Mesothelial cell of epicardium (in vitro differentiated cells): Measurements from ENCODE around the gene ZW10. TPM values are rescaled to one million over a fixed set of nuclear protein-coding genes. Genes with fewer than 3 reads are reported as not detected.
A peak's percentile ranks its signal among the peaks of the same experiment; 100 is the strongest.

Experiments
- DNase-seq, 2 experiments: peaks; one replicate each; pipeline ENCODE4 v3.0.0; 2021; ENCODE audit warnings: low spot score in 2 of 2; ENCODE audit not compliant: unreplicated experiment in 2 of 2
- H3K27ac Mint-ChIP-seq: 2 replicates; pipeline ENCODE4 v1.8.0; 2021; ENCODE audit warnings: mixed read lengths
- H3K27me3 Mint-ChIP-seq: 2 replicates; pipeline ENCODE4 v1.8.0; 2021; ENCODE audit warnings: low read depth, mixed read lengths
- H3K36me3 Mint-ChIP-seq: 2 replicates; pipeline ENCODE4 v1.8.0; 2021; ENCODE audit warnings: mixed read lengths
- H3K4me1 Mint-ChIP-seq: 2 replicates; pipeline ENCODE4 v1.8.0; 2021; ENCODE audit warnings: mixed read lengths
- H3K4me3 Mint-ChIP-seq: 2 replicates; pipeline ENCODE4 v1.8.0; 2021; ENCODE audit warnings: mild to moderate bottlenecking, moderate library complexity, mixed read lengths
- H3K9me3 Mint-ChIP-seq: 2 replicates; pipeline ENCODE4 v1.8.0; 2021; ENCODE audit warnings: mixed read lengths
- total RNA-seq: library from RNA; stranded (reverse); gene quantifications from 3 replicates; pipeline ENCODE4 v1.2.1, GENCODE V29; 2021
- TF ChIP-seq, protein P1 (sequence below): fragments of 200-600 bp; sonication (generic); IDR thresholded peaks from one replicate; pipeline ENCODE4 v1.5.0; 2021; ENCODE audit warnings: antibody characterized with exemption; ENCODE audit not compliant: unreplicated experiment

ZW10 gene
- total RNA-seq, 1 donor from 2014 or later, result 18.7 TPM

- Mint-ChIP-seq H3K9me3 (no peaks in the 10 kb centered on the region), H3K27ac (no peak overlapping the region), H3K27me3 (no peaks in the 10 kb centered on the region), H3K4me1 (no peaks in the 10 kb centered on the region), H3K4me3 (no peak overlapping the region), H3K36me3 (peaks cover 47% of the 10 kb centered on the region)
- TF ChIP-seq, protein P1, sequence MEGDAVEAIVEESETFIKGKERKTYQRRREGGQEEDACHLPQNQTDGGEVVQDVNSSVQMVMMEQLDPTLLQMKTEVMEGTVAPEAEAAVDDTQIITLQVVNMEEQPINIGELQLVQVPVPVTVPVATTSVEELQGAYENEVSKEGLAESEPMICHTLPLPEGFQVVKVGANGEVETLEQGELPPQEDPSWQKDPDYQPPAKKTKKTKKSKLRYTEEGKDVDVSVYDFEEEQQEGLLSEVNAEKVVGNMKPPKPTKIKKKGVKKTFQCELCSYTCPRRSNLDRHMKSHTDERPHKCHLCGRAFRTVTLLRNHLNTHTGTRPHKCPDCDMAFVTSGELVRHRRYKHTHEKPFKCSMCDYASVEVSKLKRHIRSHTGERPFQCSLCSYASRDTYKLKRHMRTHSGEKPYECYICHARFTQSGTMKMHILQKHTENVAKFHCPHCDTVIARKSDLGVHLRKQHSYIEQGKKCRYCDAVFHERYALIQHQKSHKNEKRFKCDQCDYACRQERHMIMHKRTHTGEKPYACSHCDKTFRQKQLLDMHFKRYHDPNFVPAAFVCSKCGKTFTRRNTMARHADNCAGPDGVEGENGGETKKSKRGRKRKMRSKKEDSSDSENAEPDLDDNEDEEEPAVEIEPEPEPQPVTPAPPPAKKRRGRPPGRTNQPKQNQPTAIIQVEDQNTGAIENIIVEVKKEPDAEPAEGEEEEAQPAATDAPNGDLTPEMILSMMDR, result no peak
- no peak for DNase-seq
Observed at GRCh38 chr11:113808931-113809330, 35.4 kb upstream of the ZW10 start.

DNA sequence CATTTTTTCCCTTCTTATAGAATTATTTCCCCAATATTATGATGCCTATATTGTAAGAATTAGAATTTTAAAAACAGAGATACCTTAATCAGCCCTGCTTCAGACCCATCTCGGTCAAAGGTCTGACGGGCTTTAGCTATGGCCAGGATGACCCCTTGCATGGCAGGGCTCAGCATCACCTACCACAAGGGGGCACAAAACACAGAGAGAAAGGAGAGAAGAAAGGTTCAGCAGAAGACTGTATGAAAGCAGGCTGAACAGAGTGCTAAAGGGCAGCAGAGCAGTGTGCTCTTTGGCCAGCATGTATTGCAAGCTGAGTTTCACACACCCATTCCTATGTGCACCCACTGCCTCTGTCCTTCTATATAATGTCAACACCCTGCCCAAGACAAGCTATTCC, 32.9 kb upstream of the ZW10 start:
- no peak overlapping the region for H3K4me3 Mint-ChIP-seq
- DNase-seq, result no peak
- H3K9me3 Mint-ChIP-seq, result no peaks in the 10 kb centered on the region
- no peaks in the 10 kb centered on the region for H3K4me1 Mint-ChIP-seq
- H3K36me3 Mint-ChIP-seq, result peaks cover 46% of the 10 kb centered on the region
- H3K27me3 Mint-ChIP-seq, result no peaks in the 10 kb centered on the region
- no peak overlapping the region for H3K27ac Mint-ChIP-seq
- TF ChIP-seq, protein P1, result no peak

DNA sequence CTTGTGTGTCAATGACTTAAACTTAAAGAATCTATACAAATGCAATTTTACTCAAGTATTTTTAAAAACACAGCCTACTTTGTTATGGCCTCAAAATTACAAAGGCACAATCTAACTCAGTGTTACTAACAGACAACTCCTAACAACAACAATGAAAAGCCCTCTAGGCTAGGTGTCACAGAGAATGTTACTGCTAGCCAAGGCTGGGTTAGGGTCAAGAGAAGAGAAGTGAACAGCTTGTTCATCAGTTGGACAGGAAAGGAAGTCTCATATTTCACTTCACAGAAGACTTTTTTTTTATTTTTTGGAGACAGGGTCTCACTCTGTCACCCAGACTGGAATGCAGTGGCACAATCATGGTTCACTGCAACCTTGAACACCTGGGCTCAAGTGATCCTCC, 32.1 kb upstream of the ZW10 start:
- Mint-ChIP-seq H3K27ac (no peak overlapping the region), H3K4me1 (no peaks in the 10 kb centered on the region), H3K4me3 (no peak overlapping the region), H3K9me3 (no peaks in the 10 kb centered on the region), H3K27me3 (no peaks in the 10 kb centered on the region), H3K36me3 (peaks cover 48% of the 10 kb centered on the region)
- no peak for DNase-seq
- TF ChIP-seq, protein P1, result no peak

GRCh38 chr11:113802621-113803020, 29.1 kb upstream of the ZW10 start:
- no peaks in the 10 kb centered on the region for H3K27me3 Mint-ChIP-seq
- no peak overlapping the region for H3K4me3 Mint-ChIP-seq
- H3K4me1 Mint-ChIP-seq, result no peaks in the 10 kb centered on the region
- TF ChIP-seq, protein P1, result no peak
- H3K36me3 Mint-ChIP-seq, result peaks cover 44% of the 10 kb centered on the region
- no peak for DNase-seq
- no peaks in the 10 kb centered on the region for H3K9me3 Mint-ChIP-seq
- H3K27ac Mint-ChIP-seq, result no peak overlapping the region

DNA sequence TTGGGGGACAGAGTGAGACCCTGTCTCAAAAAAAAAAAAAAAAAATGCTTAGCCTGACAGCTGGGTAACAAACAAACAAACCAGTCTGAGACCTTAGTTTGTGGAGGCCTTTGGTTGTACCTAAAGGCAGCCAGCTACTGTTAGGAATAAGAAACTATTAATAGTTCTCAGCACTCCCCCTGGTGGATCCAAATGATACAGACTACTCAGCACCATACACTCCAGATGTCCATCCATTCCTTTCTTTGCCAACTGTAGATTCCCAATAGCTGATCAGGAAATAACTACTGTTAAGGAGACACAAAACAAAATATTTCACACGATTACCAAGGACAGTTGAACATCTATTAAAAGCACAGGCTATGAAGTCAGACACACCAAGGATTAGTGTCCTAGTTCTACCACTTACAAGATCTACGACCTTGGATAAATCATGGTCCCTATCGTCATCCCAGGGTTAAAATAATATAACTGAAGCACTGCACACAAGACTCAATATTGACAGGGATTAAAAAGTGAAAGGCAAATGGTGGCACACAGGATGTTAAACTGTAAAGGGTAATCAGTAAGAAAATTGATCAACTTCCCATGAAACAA, 23.3 kb upstream of the ZW10 start:
- no peak overlapping the region for H3K27ac Mint-ChIP-seq
- peaks cover 34% of the 10 kb centered on the region for H3K36me3 Mint-ChIP-seq
- H3K27me3 Mint-ChIP-seq, result no peaks in the 10 kb centered on the region
- no peak overlapping the region for H3K4me3 Mint-ChIP-seq
- H3K4me1 Mint-ChIP-seq, result no peaks in the 10 kb centered on the region
- peaks cover 11% of the 10 kb centered on the region for H3K9me3 Mint-ChIP-seq
- TF ChIP-seq, protein P1, result peak; percentile 67
- no peak for DNase-seq
